ENCODE measurements around the gene DOCK2.

The DOCK2 gene

DNA sequence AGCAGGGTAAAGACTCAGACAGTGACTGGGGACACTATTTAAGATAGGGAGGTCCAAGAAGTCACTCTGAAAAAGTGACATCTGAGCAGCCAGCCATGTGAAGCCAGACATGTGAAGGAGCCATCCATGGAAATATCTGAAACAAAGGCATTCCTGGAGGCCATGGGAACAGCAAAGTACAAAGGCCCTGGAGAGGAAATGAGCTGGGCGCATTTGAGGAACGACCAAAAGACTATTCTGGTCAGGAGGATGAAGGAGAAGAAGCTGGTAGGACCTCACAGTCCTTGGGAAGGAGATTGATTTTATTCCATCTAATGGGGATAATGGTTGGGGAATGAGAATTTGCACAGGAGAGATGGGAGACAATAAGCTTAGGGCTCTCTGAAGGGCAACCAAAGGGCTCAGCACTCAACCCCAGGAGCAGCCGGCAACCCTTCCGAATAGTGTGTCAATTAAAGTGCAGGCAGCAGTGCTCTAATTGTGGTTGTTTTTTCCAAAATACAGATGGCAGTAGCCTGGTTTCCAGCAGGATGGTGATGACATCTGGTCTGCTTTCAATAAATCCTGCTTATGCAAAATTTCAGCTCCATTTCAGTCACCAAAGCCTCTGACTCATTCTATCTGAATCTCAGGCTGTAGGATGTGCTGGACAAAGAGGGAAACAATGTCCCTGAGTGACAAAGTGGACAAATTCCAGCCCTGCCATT lies 495.3 kb downstream of the DOCK2 start:
- Histone ChIP-seq H3K4me1 (ENCODE audit: control insufficient read depth in 5 of 5, insufficient read depth in 5 of 5, low read length in 5 of 5) (peaks cover 0 to 12% (median 0%) of the 10 kb centered on the region in 5 donors), H3K36me3 (ENCODE audit: control insufficient read depth in 5 of 5, insufficient read depth in 5 of 5, low read length in 5 of 5) (no peaks in the 10 kb centered on the region), H3K4me3 (ENCODE audit: low read depth in 1 of 5, low read length in 5 of 5) (no peak overlapping the region), H3K27me3 (ENCODE audit: control insufficient read depth in 5 of 5, insufficient read depth in 4 of 5, low read length in 5 of 5) (peaks cover 0 to 3% (median 0%) of the 10 kb centered on the region in 5 donors), H3K9me3 (ENCODE audit: control insufficient read depth in 5 of 5, low read length in 5 of 5) (peaks cover 0 to 9% (median 5%) of the 10 kb centered on the region in 5 donors), H3K27ac (ENCODE audit: low read depth, low read length) (no peak overlapping the region), H3K9ac (ENCODE audit: low read length in 5 of 5) (no peak overlapping the region)

All from subcutaneous abdominal adipose tissue (tissue), 5 donors.